ENCODE results near the gene TIMP2.
A peak's percentile ranks its signal among the peaks of the same experiment; 100 is the strongest.

- TF ChIP-seq CTCF (conservative IDR thresholded peaks at IDR 0.05; ENCODE audit: low read depth, low read length) (no peak), CEBPB (IDR thresholded peaks at IDR 0.05; ENCODE audit: low read depth, low read length) (no peak), POLR2A (IDR thresholded peaks at IDR 0.05; ENCODE audit: low read depth, low read length) (peak; percentile 5; the same call in 1 of the 2 replicates), MAFK (IDR thresholded peaks at IDR 0.05; ENCODE audit: low read depth, low read length) (no peak), USF2 (IDR thresholded peaks at IDR 0.05; ENCODE audit: low read depth, low read length) (no peak), RAD21 (IDR thresholded peaks at IDR 0.05; ENCODE audit: low read length) (no peak), FOS (IDR thresholded peaks at IDR 0.05; ENCODE audit: low read depth, low read length) (no peak), SMC3 (IDR thresholded peaks at IDR 0.05; ENCODE audit: low read depth, low read length) (no peak), RFX5 (IDR thresholded peaks at IDR 0.05; ENCODE audit: low read depth, low read length) (no peak), BHLHE40 (IDR thresholded peaks at IDR 0.05; ENCODE audit: low read depth, low read length) (no peak), NFE2L2 (IDR thresholded peaks at IDR 0.05; ENCODE audit: low read depth, low read length) (no peak), RCOR1 (IDR thresholded peaks at IDR 0.05; ENCODE audit: insufficient replicate concordance, low read length) (no peak), ELK1 (IDR thresholded peaks at IDR 0.05; ENCODE audit: borderline replicate concordance, low read depth, low read length) (no peak), MXI1 (IDR thresholded peaks at IDR 0.05; ENCODE audit: borderline replicate concordance, low read depth, low read length) (no peak)
Measured at GRCh38 chr17:78924481-78925151, 571 bp downstream of the TIMP2 start.
